NCI-H2029 treated with DMSO at 0.1 percent for 48 hours (cell line): ENCODE results near the gene ARIH1.

ENCODE experiments used
- DNase-seq: peaks from one replicate; lab custom pipeline; 2025; lab: John Stamatoyannopoulos, UW

The ARIH1 gene

DNA sequence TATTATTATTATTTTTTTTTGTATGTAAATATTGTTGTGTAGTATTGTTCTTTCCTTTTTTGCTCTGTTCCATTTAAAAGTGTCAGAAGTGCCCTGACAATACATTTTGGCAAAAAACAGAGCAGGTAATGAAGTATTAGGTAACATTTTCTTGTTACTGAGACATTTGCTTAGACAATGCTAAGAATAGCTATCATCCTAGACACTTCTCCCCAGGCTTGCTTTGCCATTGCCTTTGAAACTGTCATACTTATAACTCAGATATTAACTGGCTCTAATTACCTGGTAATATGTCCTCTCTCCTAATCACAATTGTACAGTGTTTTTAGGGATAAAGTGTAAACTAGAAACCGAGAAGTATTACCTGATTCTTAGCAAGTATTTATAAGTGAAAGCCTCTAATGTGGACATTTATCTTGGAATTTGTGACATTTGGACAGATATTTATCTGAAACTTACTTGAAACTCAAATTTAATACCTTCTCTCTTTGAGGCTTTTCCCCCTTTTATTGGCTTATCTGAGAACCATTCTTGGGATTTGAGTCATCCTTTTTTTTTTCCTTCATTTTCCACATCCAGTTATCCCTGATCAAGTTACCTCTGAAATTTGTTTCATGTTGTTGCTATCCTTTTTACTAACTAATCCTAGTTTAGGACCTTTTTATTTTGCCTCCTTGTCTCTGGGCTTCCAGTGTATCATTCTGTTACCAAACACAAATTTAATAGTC is 13.1 kb downstream of the ARIH1 start:
- DNase-seq: no peak

DNA sequence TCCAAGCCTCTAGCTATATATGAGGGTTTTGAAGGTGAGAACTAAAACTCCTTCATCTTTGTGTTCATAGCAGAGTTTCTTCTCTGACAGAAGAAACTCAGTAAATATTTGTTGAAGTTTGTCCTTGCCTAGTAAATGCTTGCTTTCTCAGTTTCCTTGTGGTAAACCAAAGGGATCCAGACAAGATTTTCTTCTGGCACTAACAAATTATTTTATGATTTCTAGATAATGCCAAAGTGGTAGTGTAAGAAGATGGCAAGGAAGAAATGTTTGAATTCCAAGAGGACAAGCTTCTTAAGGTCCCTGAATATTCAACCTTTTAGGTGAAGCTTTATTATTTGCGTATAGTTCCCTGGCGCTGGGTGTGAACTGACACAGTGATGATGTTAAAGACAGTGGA is 14.4 kb downstream of the ARIH1 start:
- DNase-seq: no peak

DNA sequence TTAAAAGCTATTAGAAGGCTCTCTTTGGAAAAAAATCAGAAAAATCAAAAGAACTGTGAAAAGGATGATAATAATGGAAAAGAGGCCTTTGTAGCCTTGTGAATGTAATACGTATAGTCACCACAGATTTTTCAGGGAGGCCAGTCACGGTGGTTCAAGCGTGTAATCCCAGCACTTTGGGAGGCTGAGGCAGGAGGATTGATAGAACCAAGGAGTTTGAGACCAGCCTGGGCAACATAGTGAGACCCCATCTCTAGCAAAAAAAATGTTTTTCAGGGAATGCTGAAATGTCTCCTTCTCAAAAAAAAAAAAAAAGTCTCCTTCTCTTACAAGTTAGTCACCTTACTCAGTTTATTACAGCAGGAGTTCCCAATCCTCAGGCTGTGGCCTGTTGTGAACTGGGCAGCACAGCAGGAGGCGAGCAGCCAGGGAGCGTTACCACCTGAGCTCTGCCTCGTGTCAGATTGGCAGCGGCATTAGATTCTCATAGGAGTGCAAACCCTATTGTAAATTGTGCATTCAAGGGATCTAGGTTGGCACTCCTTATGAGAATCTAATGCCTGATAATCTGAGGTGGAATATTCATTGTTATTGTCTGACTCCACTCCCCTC is 15.9 kb downstream of the ARIH1 start:
- no peak for DNase-seq

DNA sequence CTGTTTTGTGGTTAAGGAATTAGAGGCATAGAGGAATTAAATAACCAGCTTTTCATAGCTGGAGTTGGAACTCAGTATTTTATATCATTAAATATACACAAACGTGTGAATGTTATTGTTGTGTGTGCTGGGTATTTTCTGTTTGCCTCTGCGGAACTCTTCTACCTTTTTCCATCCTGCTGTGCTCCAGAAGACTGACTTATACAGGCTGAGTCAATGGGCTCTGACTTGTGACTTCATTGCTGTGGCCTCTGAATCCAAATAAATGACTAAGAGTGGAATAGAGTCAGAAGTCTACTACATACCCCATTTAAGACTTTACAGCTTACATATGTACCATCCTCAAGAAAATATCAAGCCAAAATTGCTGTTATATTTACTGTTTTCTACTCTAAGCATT is 17.6 kb downstream of the ARIH1 start:
- DNase-seq: no peak

DNA sequence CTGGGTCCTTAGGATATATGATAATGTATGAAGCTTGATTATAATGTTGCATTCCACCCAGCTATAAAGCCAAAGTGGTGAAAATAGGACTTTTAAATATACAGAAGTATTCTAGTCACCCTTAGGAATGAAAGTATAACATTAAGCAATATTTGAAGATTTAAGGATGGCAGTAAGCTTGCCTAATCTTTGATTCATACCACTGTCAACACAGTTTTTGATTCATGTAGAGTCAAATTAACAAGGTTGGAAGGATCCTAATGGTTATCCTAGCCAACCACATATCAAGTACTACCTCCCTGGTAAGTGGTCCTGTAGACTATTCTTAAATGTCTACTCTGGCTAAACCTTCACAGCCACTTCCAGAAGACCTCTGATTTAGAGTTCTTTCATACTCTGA is 18.6 kb downstream of the ARIH1 start:
- DNase-seq: no peak

DNA sequence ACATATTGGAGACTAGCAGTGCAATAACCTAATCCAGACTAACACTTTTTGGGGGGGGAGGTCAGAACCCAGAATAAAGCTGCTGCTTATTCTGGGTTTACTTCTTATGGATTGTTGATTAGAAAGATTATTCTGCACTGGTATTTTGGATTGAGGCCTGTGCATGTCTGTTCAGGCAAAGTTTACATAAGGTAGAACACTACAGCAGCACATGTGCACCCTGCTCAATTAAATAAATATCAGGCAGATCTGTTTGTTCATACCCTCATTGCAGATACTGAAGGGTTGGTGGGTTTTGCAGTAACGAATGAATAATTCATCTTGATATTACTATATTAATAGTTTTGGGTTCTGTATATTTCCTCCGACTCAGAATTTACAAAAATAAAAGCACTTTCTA is 19.1 kb downstream of the ARIH1 start:
- DNase-seq: no peak

DNA sequence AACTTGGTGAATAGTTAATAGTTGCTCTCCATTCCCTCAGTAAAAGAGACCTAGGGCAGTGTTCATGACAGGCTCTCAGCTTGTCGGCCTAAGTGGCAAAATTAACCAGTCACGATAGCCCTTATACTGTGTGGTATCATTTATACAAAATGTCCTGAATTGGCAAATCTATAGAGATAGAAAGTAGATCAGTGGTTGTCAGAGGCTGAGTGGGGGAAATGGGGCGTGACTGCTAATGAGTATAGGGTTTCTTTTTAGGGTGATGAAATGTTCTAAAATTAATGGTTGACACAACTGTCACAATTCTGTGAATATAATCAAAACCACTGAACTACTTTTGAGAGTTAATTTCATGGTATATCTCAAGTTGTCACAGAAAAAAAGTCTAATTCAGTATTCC is 20.9 kb downstream of the ARIH1 start:
- DNase-seq: no peak

DNA sequence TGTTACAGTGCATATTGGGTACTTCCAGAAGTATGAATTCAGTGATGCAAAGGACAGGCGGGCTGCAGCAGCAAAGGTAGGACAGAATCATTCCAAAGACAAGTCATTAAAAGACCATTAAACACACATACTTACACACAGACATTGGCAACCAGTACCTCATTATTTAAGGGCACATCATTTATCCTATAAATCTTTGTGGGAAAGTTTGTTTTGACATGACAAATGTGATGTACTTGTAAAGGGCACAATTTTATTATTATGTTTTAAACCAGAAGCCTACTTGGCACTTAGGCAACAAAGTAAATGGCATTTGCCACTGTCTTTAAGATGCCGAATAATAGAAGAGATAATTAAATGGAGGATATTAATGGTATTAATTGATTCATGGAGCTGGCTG is 22.7 kb downstream of the ARIH1 start:
- DNase-seq: no peak

DNA sequence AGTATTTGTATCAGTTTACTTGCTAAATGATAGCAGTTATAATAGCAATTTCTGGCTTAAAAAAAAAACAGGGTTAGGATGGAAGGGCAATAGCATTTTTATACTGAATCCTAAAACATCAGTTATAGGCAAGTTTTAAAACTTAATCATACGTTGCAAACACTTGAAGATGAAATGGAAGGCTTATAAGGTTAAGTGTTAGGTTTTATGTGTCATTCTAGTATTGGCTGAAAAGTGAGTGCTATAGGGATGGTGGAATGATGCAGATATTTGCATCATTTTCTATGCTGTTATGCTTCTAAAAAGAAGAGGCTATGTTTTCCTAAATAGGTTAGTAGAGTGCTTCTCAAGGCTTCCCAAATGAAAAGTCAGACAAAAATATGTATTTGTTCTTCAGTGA is 23.3 kb downstream of the ARIH1 start:
- DNase-seq: no peak

DNA sequence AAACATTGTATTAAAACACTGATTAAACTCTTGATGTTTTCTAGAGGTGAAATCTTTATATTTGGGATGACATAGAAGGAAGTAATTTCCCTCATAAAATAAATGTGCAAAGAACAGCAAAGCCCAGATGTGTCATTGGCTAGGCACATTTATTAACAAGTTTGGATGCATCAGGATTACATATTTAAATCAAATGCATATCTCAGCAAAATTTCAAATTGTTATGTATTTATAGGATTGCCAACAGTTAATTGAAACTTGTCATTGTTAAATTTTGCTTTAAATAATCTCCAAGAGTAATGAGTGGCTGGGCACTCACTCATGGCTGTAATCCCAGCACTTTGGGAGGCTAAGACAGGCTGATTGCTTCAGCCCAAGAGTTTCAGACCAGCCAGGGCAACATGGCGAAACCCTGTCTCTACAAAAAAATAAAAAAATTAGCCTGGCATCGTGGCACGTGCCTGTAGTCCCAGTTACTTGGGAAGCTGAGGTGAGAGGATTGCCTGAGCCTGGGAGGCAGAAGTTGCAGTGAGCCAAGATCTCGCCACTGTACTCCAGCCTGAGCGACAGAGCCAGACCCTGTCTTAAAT is 28.2 kb downstream of the ARIH1 start:
- DNase-seq: no peak

DNA sequence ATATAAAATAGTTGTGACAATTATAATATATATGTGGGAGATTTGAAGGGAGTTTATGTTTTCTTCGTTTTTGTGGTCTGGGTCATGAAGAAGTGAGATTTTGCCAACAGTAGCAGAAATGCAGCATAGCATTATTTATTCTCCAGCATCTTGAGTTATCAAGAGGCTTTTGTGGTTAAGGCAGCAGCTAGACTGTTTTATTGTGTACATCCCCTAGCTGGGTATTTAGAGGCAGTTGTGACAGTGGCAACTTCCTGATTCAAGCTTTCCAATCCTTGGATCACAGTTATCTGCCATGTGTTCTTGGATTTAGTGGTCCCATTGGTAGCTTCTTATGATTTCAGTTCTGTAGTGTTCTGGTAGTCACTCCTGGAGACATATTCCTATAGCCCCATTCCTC is 29.0 kb downstream of the ARIH1 start:
- DNase-seq: no peak

DNA sequence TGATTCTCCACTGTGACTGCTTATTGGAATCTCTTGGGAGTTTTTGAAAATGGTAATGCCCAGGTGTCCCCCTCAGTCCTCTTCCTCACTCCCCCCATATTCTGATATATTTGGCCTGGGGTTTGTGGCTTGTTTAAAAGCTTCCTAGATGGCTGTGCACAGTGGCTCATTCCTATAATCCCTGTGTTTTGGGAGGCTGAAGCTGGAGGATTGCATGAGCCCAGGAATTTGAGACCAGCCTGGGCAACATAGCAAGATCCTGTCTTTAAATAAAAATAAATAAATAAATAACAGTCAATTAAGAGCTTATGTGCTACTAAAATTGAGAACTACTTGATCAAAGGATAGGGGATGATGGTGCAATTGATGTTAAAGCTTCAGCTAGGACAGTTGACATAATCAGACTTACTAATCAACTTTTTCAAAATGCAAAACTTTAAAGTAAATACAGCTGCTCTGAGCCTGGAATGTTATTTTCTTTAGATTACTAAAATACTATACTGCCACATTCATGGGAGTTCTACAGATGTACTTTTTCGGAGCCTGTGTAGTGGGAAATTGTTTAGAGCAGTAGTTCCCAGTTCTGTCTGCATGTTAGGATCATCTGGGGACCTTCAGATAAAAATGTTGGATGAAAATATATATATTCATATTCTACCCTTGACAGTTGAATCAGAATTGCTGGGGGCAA is 33.4 kb downstream of the ARIH1 start:
- DNase-seq: no peak

DNA sequence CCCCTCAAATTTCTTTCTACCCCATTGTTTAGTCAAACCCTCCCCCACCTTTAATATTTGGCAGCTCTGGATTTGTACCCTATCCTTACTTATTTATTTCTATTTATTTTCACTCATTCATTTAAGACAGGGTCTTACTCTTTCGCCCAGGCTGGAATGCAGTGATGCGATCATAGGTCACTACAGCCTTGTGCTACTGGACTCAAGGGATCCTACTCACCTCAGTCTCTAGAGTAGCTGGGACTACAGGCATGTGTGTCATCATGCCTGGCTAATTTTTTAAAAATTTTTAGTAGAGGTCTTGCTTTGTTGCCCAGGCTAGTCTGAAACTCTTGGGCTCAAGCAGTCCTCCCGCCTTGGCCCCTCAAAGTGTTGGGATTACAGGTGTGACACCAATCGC is 35.4 kb downstream of the ARIH1 start:
- no peak for DNase-seq

DNA sequence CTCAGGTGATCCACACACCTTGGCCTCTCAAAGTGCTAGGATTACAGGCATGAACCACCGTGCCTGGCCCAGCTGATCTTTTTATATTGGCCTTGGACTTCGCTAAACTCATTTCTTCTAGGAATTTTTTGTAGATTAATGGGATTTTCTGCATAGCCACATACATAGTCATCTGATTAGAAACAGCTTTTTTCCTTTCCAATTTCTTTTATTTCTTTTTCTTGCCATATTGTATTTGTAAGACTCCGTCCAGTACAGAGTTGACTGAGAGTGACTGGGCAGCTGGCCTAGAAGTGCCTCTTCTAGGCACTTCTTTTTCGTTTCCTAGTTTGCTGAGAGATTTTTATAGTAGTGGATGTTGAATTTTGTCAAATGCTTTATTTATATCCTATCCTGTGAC is 37.4 kb downstream of the ARIH1 start:
- no peak for DNase-seq

DNA sequence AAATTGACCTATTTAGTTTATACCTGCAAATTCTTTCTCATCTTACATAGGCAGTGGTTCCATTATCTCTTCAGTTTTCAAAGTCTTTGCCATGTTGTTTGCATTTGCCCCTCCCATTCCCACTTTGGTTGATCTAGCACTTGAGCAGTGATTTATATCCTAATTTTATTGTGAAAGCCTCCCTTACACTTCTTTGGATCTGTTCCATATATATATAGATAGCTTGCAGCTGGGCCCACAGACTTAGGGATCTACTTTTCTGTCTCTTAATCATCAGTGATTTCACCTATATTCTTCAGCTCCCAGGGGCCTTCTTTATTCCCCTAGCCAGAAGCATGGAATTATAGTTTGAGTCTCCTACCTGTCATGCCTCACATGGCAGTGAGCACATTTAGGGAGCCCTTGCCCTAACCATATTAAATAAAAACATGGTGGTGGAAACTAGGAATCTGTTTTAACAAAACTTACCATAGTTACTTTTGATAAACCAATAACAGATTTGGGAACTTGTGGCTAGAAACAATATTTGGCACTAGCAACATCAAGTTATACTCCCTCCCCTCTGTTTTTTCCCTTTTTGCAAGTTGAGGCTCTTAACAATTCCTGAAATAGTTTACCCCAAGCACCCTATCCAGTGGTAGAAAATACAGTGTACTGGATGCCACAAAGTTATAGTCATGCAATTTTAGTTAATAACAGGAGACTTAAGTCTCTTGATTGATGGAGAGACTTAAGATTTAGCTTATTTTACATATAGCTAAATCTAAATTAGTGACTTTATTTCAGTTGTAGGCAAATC is 41.7 kb downstream of the ARIH1 start:
- no peak for DNase-seq

DNA sequence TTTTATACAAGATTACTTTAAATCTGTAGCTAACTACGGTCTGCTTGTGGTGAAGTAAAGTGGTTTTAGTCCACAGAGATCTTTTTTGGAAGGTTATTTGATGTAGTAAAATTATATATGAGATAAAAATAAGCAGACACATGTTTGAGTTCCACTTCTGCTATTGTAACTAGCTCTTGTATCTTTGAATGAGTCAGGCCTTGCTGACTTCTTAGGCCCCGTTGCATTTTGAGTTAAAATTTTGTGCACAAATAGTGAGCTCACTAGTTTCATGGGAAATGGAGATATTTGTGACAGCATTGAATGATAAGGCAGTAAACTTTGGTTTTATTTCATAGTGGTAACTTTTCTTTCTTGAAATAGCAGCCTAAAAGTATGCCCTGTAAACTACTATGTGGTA is 42.6 kb downstream of the ARIH1 start:
- no peak for DNase-seq

DNA sequence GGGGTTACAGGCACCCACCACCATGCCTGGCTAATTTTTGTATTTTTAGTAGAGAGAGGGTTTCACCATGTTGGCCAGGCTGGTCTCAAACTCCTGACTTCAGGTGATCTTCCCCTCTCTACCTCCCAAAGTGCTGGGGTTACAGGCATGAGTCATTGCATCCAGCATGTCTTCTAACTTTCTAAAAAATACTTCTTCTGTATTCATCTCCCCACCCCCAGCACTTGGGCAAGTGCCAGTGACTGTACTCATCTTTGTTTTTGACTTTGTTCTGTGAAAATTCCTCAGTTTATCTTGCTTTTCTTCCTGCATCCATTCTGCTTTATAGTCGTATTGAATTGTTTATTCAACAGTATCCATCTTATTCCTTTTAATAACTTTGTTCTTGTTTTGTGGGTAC is 47.6 kb downstream of the ARIH1 start:
- DNase-seq: no peak

DNA sequence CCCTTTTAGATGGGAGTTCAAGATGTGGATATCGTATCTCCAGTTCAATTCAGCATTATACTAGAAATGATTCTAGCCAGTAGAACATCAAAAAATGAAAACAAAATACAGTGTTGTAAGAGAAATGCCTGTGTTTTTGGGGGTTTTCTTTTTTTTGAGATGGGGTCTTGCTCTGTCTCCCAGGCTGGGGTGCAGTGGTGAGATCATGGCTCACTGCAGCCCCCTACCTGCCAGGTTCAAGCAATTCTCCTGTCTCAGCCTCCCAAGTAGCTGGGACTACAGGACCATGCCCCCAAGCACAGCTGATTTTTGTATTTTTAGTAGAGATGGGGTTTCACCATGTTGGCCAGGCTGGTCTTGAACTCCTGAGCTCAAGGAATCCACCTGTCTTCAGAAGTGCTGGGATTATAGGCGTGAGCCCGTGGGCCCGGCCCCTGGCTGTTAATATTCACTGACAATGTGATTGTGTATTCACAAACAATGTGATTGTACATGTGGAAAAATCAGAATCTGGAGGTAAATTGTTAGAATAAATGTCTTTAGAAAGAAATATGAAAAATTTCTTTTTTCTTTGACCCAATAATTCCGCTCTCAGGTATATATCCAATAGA is 59.0 kb downstream of the ARIH1 start:
- no peak for DNase-seq

DNA sequence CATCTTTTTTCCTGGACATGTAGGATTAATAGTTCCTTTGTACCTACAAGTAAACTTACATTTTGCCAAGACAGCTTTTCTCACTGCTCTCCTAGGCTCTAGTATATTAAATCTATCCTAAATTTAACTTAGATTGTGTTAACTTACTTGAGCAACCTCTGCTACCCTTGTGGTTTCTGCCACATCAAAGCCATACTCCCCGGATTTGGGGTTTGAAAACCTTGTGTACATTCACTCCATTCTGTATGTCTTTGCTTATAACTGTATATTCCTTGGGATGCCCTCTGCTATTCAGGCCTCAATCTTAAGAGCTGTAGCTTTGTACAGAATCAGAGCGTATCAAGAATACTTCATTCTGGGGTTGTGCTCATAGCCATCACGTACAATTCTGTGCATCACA is 60.4 kb downstream of the ARIH1 start:
- no peak for DNase-seq

DNA sequence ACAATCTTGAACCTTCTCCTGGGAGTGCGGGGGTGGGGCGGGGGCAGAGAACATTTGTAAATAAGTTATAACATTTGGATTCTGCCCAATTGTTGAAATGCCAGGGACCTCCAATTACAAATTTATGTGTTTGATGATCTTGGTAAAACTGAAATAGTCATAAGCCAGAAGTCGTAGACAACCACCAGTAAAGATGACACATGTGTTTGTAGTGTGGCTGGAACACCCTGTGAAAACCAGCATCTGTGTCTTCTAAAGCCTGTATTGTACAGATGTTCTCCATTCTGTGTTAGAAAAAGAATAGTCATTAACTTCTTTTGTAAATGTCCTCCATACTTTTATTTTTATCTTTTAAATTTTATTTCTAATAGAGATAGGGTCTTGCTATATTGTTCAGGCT is 61.8 kb downstream of the ARIH1 start:
- no peak for DNase-seq

DNA sequence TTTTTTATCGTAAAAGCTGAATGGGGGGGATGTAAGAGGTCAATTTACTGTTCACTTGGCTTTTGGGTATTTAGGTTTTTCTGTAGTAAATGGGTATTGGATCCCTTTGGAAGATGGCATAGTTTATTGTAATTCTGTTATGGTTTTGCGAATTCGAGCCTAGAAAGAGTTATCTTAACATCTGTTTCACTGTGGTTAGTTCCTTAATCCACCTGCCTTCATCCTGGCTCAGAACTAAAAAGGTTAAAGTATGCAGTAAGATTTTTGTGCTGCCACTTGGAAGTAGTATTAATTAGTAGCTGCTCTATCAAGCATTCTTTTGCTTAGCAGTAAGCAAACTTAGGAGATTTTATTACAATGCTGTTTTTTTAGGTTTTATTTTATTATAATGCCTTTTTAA is 62.4 kb downstream of the ARIH1 start:
- DNase-seq: no peak

DNA sequence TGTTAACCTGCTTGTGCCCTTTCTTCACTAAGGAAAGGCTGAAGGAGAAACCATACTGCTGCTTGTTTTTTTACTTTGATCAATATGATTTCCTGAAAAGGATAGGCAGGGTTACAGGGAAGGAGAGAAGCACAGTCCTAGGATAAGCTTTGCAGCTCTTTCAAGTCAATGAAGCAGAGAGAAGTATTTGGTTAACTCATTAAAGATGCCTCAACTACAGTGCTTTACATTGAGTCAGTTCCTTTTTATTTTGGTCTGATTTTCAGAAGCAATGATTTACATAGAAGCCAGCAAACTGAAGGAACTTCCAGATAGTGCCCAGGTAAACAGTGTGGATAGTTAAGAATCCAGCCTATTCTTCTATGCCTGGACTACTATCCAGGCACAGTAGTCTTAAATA is 64.8 kb downstream of the ARIH1 start:
- no peak for DNase-seq
